Immature natural killer cell (primary cell): Measurements from ENCODE around the gene SPON1. TPM values are rescaled to one million over a fixed set of nuclear protein-coding genes. Genes with fewer than 3 reads are reported as not detected.
"Not testable (repeated sequence)": the region's sequence is repeated elsewhere in the genome, so short reads cannot be mapped to it uniquely, and the experiment has no call there.

Source experiments
- DNase-seq, 3 donors: peaks; one replicate each; pipeline ENCODE4 v3.0.0; 2022; ENCODE audit warnings: mixed read lengths in 1 of 3
- H3K27ac Mint-ChIP-seq, 6 donors: one replicate each; pipeline ENCODE4 v1.8.0; 2020; ENCODE audit warnings: mixed read lengths in 6 of 6, mild to moderate bottlenecking in 5 of 6, inconsistent platforms in 4 of 6, moderate library complexity in 3 of 6
- H3K27me3 Mint-ChIP-seq, 3 donors: one replicate each; pipeline ENCODE4 v1.8.0; 2020 to 2021; ENCODE audit warnings: low read depth in 3 of 3, mild to moderate bottlenecking in 3 of 3, mixed read lengths in 3 of 3, moderate library complexity in 3 of 3, inconsistent platforms in 1 of 3
- H3K36me3 Mint-ChIP-seq, 3 donors: one replicate each; pipeline ENCODE4 v1.8.0; 2020; ENCODE audit warnings: mixed read lengths in 3 of 3, inconsistent platforms in 2 of 3, mild to moderate bottlenecking in 2 of 3
- H3K4me1 Mint-ChIP-seq, 2 donors: one replicate each; pipeline ENCODE4 v1.8.0; 2020; ENCODE audit warnings: inconsistent platforms in 2 of 2, mild to moderate bottlenecking in 2 of 2, mixed read lengths in 2 of 2, moderate library complexity in 1 of 2
- H3K4me3 Mint-ChIP-seq, 5 donors: one replicate each; pipeline ENCODE4 v1.8.0; 2020; ENCODE audit warnings: mild to moderate bottlenecking in 5 of 5, mixed read lengths in 5 of 5, inconsistent platforms in 3 of 5, moderate library complexity in 3 of 5
- H3K9me3 Mint-ChIP-seq, 6 donors: one replicate each; pipeline ENCODE4 v1.8.0; 2020; ENCODE audit warnings: mild to moderate bottlenecking in 6 of 6, mixed read lengths in 6 of 6, inconsistent platforms in 4 of 6, moderate library complexity in 3 of 6
- polyA plus RNA-seq, 3 donors: library from polyadenylated mRNA; unstranded; fragments of 300-500 nt; fragmentation: Illumina TruSeq; gene quantifications; one replicate each; pipeline ENCODE4 v1.2.3, GENCODE V29; 2021

Gene SPON1
- polyA plus RNA-seq = 1 to 10 TPM in 1 of 3 donors, under 1 TPM in 2; 0.22 to 1.1 (median 0.74) TPM

DNA sequence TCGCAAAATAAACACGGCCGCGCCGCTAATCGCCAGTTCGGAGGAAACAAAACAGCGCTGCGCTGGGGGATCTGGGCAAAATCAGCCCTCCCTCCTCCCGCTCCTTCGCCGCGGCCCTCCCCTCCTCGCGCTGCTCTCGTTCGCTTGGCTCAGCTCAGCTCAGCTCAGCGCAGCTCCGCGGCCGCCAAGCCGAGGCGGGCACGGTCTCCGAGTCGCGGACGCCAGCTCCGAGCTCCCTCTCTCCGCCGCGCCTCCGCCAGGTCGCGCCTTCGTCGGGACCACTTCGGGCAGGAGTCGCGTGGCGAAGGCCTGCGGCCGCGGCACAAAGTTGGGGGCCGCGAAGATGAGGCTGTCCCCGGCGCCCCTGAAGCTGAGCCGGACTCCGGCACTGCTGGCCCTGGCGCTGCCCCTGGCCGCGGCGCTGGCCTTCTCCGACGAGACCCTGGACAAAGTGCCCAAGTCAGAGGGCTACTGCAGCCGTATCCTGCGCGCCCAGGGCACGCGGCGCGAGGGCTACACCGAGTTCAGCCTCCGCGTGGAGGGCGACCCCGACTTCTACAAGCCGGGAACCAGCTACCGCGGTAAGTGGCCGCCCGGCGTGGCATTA is at the start of gene SPON1:
SPON1 (plus strand) TSS at position 162 of the 607 bp plus-strand sequence; CDS start at position 344, 182 bp downstream.
- Mint-ChIP-seq H3K4me1 (peaks cover 0 to 9% of the 10 kb centered on the region in 2 donors), H3K4me3 (peak within 1 kb of the TSS in 1 of 5 donors; percentile 35), H3K9me3 (no peaks in the 10 kb centered on the region), H3K27ac (no peak within 1 kb of the TSS), H3K27me3 (peaks cover 8 to 21% (median 12%) of the 10 kb centered on the region in 3 donors), H3K36me3 (no peaks in the 10 kb centered on the region)
- no peak for DNase-seq

DNA sequence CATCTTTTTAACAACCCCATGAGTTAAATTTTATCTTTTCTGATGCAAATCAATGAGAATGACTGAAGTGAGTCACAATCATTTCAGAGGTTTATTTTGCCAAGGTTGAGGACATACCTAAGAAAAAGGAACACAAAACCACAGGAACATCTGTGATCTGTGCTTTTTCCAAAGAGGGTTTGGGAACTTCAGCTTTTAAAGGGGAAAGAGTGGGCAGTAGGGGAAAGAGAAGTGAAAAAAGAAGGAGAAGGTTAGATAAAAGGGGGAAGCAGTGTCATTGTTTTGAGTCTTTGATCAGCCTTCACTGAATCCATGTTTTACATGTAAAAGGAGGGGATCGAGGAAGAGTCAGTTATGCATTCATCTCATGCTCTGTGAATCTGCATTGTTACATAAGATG is 45.3 kb upstream of the SPON1 start:
- peaks cover 5 to 13% (median 10%) of the 10 kb centered on the region in 3 donors for H3K36me3 Mint-ChIP-seq

DNA sequence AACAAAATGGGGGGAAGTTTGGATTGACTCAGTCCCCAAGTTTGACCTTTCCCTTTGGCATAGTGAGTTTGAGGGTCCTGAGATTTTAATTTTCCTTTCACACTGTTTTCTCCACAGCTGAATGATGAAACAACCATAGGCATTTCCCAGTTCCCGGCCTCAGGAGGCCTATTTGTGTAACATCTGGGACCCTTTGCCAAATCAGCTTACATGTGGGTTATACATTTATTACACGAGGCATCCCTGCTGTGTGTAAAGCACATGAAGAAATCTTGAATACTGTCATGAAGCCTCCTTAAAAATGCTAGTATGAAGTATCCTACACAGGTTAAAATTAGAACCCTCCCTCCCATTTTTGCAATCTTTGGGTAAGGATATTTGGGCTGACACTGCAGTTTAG is 44.6 kb upstream of the SPON1 start:
- no peak overlapping the region for H3K4me3 Mint-ChIP-seq
- H3K4me1 Mint-ChIP-seq = peaks cover 14 to 22% of the 10 kb centered on the region in 2 donors
- no peak overlapping the region for H3K27ac Mint-ChIP-seq
- peaks cover 0 to 12% (median 6%) of the 10 kb centered on the region in 3 donors for H3K27me3 Mint-ChIP-seq
- peaks cover 5 to 13% (median 10%) of the 10 kb centered on the region in 3 donors for H3K36me3 Mint-ChIP-seq
- no peaks in the 10 kb centered on the region for H3K9me3 Mint-ChIP-seq
- DNase-seq = no peak

More for the DNA sequence above, 45.3 kb upstream of the SPON1 start:
- Mint-ChIP-seq H3K4me1 (peaks cover 12 to 21% of the 10 kb centered on the region in 2 donors), H3K9me3 (no peaks in the 10 kb centered on the region), H3K27ac (no peak overlapping the region), H3K4me3 (no peak overlapping the region), H3K27me3 (peaks cover 0 to 12% (median 4%) of the 10 kb centered on the region in 3 donors)
- DNase-seq = no peak

DNA sequence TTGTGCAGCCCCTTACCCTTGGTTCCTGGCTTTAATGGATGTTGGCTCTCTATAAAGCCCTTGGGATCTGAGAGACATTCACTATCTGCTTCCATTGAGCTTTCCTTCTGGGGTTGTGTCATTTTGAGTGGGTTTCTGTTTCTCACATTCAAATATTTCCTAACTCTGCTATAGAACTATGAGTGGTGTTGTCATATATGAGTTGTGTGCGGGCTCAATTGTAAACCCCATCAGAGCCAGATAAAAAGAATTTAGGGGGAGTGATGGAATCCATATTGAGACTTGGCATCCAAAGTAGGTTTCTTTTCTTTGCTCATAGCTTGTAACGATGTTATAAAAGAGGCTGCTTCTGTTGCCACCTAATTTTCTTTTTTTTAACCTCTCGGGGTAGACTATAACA is 41.8 kb upstream of the SPON1 start:
- Mint-ChIP-seq H3K36me3 (peaks cover 5 to 13% (median 9%) of the 10 kb centered on the region in 3 donors), H3K9me3 (no peaks in the 10 kb centered on the region), H3K4me3 (no peak overlapping the region), H3K27ac (peak overlapping the region in 1 of 6 donors; percentile 67), H3K4me1 (peaks cover 41 to 50% of the 10 kb centered on the region in 2 donors), H3K27me3 (peaks cover 2 to 10% (median 6%) of the 10 kb centered on the region in 3 donors)
- no peak for DNase-seq

DNA sequence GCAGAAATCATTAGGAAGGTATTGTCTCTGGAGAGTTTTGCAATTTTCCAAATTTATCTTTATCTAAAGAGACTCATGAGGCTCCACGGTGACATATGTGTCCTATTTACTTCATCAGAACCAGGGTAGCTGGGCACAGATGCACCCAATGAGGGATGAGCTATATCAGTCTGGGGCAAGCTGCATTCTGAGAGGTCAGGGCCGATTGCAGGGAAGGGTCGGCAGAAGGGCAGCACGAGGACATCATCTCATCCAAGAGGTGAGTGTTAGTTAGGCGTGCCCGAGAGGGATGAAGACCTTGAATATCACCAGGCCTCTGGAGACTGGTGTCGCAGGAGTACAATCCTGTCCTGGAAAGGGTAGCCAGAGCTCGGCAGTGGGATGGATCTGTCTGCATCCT is 41.0 kb upstream of the SPON1 start:
- Mint-ChIP-seq H3K4me3 (no peak overlapping the region), H3K9me3 (no peaks in the 10 kb centered on the region), H3K27me3 (peaks cover 2 to 7% (median 5%) of the 10 kb centered on the region in 3 donors), H3K36me3 (peaks cover 5 to 8% (median 5%) of the 10 kb centered on the region in 3 donors), H3K27ac (peak overlapping the region in 2 of 6 donors; percentile 9 to 66), H3K4me1 (peaks cover 41 to 52% of the 10 kb centered on the region in 2 donors)
- DNase-seq = no peak

DNA sequence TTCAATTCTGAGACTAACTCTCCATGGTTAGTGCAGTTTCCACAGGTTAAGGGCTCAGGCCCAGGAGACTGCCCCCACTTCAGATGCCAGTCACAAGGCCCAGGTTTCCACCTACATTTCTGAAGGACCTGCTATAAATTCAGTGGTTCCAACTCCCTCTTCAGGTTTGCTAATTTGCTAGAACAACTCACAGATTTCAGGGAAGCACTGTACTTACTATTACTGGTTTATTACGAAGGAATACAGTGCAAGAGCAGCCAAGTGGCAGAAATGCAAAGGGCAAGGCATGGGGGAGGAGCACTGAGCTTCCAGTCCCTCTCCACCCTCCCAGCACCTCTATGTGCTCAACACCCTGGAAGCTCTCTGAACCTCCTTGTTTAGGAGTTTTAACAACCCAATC is 39.3 kb upstream of the SPON1 start:
- peaks cover 0 to 9% (median 3%) of the 10 kb centered on the region in 3 donors for H3K36me3 Mint-ChIP-seq
- peaks cover 2% of the 10 kb centered on the region in 3 donors for H3K27me3 Mint-ChIP-seq
- no peaks in the 10 kb centered on the region for H3K9me3 Mint-ChIP-seq
- H3K4me1 Mint-ChIP-seq = peaks cover 41 to 52% of the 10 kb centered on the region in 2 donors
- peak overlapping the region; percentile 84 to 90 (median 86) for H3K4me3 Mint-ChIP-seq
- peak overlapping the region; percentile 92 to 99 (median 94) for H3K27ac Mint-ChIP-seq
- no peak for DNase-seq

DNA sequence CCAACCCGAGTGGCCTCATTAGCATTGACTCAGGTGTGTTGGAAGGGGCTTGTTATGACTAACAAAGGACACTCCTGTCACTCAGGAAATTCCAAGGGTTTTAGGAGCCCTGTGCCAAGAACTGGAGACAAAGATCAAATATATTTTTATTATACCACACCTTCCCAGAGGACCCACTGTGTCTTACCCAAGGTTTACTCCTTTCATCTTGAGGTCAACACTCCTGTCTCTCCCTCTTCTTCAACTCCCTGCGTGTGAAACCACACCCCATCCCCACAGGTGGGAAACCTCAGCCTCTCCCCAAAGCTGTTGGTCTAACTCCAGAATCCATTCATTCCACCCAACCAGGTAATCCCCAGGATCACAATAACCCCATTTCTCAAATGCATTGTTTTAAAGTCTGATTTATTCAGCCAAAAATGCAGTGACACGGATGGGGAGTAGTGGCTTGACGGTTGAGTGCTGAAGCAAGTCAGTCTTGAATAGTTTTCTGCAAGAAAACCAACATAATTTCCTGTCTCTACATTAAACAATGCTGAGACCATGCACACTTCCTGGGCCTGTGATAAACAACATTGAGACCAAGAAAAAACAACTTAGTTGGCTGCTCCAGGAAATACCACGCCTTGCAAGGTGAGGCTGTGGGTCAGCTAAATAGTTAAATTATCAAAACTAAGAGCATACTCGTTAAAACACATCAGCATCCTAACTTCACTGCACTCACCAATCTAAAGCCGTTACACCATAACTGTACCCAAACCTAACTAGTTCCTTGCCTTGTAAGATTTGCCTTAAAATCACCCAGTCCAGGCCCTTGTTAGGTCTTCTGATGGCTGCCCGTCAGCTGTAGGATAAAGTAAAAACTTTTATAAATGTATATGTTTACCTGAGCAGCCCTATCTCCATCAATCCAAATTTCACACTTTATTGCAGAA is 38.5 kb upstream of the SPON1 start:
- H3K27ac Mint-ChIP-seq = peak overlapping the region; percentile 92 to 99 (median 94)
- H3K36me3 Mint-ChIP-seq = peaks cover 0 to 9% (median 3%) of the 10 kb centered on the region in 3 donors
- no peaks in the 10 kb centered on the region for H3K9me3 Mint-ChIP-seq
- H3K27me3 Mint-ChIP-seq = peaks cover 2% of the 10 kb centered on the region in 3 donors
- peaks cover 41 to 57% of the 10 kb centered on the region in 2 donors for H3K4me1 Mint-ChIP-seq
- DNase-seq = peak; percentile 16 to 35 (median 33)
- H3K4me3 Mint-ChIP-seq = peak overlapping the region; percentile 84 to 90 (median 86)

DNA sequence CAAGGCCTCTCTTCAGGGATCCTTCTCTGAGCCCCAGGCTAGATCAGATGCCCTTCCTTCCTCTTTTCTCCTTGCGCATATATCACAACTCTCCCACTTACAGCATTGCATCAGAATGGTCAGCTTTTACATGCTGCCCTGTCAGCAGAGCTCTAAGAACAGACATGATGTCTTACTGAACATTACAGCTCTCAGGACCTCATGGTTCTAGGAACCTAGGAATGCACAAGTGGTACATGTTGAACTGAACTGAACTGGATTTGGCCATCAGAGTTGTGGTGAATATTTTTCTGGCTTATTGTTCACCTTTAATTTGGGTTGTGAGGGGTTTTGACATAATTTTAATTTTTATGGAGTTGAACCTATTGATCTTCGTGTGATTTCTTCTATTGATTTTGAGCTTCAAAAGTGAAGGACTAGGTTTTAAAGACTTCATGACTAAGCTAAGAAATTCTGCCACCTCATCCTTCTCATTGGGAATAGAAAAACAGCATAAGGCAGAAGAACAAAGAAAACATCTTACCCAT is 37.7 kb upstream of the SPON1 start:
- Mint-ChIP-seq H3K9me3 (no peaks in the 10 kb centered on the region), H3K4me3 (peak overlapping the region; percentile 73 to 89 (median 84)), H3K27me3 (peaks cover 2% of the 10 kb centered on the region in 3 donors), H3K36me3 (peaks cover 0 to 9% (median 3%) of the 10 kb centered on the region in 3 donors), H3K27ac (peak overlapping the region; percentile 92 to 99 (median 94)), H3K4me1 (peaks cover 41 to 61% of the 10 kb centered on the region in 2 donors)
- no peak for DNase-seq

DNA sequence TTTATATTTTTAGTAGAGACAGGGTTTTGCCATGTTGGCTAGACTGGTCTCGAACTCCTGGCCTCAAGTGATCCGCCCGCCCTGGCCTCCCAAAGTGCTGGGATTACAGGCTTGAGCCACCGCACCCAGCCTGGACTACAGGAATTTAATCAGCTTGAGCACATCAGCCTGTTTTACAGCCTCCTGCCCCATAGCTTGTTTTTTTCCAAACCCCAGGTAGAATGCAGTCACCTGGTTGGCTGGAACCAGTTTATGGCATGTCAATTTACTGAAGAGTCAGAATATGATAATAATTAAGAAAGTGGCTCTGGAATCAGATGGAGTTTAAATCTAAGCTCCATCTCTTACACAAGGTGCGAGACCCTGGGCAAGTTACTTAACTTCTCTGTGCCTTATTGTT is 36.2 kb upstream of the SPON1 start:
- not testable (repeated sequence) for DNase-seq, H3K9me3 Mint-ChIP-seq, H3K27ac Mint-ChIP-seq, H3K4me3 Mint-ChIP-seq, H3K27me3 Mint-ChIP-seq, H3K36me3 Mint-ChIP-seq
- peaks cover 39 to 54% of the 10 kb centered on the region in 2 donors for H3K4me1 Mint-ChIP-seq

DNA sequence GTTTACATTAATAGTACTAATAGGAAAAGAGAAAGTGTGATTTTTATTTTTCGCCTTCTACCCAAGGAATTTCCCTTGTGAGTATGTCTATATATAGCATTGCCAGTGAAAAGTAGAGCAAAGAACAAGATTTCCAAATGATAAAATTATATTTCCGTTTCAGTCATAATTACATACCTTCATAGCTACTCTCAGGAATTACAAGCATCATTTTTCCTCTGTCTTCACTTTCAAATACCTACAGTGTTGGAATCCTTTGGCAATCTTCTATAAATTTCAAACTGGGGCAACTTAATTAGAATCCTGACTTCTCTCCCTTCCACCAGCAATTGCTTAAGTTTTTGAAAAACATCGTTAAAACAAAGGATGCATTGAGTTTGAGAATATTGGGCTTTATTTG is 35.5 kb upstream of the SPON1 start:
- H3K4me3 Mint-ChIP-seq = no peak overlapping the region
- H3K36me3 Mint-ChIP-seq = peaks cover 0 to 4% (median 3%) of the 10 kb centered on the region in 3 donors
- H3K27ac Mint-ChIP-seq = peak overlapping the region in 1 of 6 donors; percentile 12

DNA sequence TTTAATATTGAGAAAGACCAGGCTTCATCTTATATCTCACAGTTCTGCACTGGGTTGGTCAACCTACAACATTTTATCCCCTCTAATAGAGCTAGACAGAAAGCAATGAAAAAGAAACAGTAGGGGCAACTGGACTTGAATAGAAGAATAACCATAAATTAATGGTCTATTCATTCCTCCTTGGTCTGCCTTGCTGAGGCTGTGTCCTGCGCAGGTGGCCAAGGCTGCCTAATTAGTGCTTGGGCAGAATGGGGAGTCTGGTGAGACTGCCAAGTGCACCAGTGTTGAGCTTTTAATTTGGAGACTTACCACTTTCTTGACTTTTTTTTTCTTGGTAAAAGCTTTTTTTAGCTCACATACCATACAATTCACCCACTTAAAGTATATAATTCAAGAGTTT is 35.0 kb upstream of the SPON1 start:
- peaks cover 31 to 43% of the 10 kb centered on the region in 2 donors for H3K4me1 Mint-ChIP-seq
- no peak for DNase-seq
- peak overlapping the region in 1 of 6 donors; percentile 12 for H3K27ac Mint-ChIP-seq
- H3K27me3 Mint-ChIP-seq = peaks cover 0 to 4% (median 0%) of the 10 kb centered on the region in 3 donors
- H3K36me3 Mint-ChIP-seq = peaks cover 0 to 4% (median 3%) of the 10 kb centered on the region in 3 donors
- H3K4me3 Mint-ChIP-seq = no peak overlapping the region
- no peaks in the 10 kb centered on the region for H3K9me3 Mint-ChIP-seq

More for the DNA sequence above, 35.5 kb upstream of the SPON1 start:
- Mint-ChIP-seq H3K27me3 (peaks cover 0 to 3% (median 2%) of the 10 kb centered on the region in 3 donors), H3K4me1 (peaks cover 34 to 48% of the 10 kb centered on the region in 2 donors), H3K9me3 (no peaks in the 10 kb centered on the region)
- DNase-seq = no peak

DNA sequence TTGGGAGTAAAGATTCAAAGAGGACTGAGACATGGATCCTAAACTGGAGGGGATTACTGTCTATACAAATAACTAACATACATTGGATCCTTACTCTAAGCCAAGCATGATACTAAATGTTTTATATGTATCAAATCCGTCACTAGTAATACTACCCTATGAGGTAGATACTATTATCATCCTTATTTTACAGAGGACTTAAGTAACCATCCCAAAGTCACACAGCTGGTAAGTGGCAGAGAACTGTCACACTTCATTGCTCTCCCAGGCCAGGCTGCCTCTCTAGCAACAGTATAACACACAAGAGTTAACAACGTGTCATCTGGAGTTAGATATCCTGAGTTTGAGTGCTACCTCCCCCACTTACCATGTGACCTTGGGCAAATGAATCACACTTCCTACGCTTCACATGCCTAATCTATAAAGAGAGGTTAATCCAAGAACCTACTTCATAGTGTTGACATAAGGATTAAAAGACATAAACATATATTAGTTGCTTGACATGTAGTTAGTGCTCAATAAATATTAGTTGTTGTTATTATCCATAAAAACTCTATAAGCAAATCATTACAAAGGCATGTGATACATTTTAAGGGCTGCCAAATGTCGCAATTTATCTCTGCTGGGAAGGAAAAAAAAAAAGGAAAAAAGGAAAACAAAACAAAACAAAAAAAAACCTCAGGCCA is 33.8 kb upstream of the SPON1 start:
- Mint-ChIP-seq H3K36me3 (peaks cover 0 to 4% (median 3%) of the 10 kb centered on the region in 3 donors), H3K27me3 (peaks cover 0 to 4% (median 0%) of the 10 kb centered on the region in 3 donors), H3K4me3 (no peak overlapping the region), H3K27ac (peak overlapping the region in 1 of 6 donors; percentile 21), H3K9me3 (no peaks in the 10 kb centered on the region), H3K4me1 (peaks cover 19 to 31% of the 10 kb centered on the region in 2 donors)
- no peak for DNase-seq

DNA sequence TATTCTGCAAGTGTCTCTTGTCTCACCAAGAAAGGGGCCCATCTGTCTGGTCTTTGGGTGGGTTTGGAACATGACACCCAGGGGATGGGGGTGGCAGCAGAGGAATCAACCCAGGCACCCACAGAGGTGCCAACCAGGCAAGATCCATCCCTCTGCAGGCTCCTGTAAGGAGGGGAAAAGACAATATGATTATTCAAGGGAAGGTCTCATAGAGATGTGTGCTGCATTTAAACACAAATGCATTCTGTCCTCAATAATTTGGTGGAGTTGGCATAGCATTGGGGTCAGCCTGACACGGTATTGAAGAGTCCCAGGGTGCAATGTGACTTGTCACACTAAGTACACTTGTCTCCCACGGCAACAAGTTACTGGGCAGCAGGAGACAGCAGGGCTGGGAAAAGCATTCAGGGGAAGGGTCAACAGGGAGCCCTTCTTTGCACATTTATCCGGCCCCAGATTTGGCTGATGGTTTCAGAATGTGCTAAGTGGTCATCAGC is 33.1 kb upstream of the SPON1 start:
- no peak overlapping the region for H3K4me3 Mint-ChIP-seq
- peaks cover 0 to 4% (median 3%) of the 10 kb centered on the region in 3 donors for H3K36me3 Mint-ChIP-seq
- peaks cover 12 to 24% of the 10 kb centered on the region in 2 donors for H3K4me1 Mint-ChIP-seq
- H3K27ac Mint-ChIP-seq = no peak overlapping the region
- no peaks in the 10 kb centered on the region for H3K9me3 Mint-ChIP-seq
- DNase-seq = no peak
- H3K27me3 Mint-ChIP-seq = peaks cover 0 to 2% (median 0%) of the 10 kb centered on the region in 3 donors
